ENCODE measurements around the gene FBRSL1. TPM values are rescaled to one million over a fixed set of nuclear protein-coding genes. Genes with fewer than 3 reads are reported as not detected.

FBRSL1 gene
- polyA plus RNA-seq, 1 of the 3 experiments (the other 2 are of a cell fraction), result 5.5 TPM

- TF ChIP-seq SIN3A (IDR thresholded peaks at IDR 0.05; ENCODE audit: borderline replicate concordance, low read depth, low read length), result no peak
Observed at GRCh38 chr12:132454933-132455418, 35.0 kb upstream of the FBRSL1 start (continued).

GRCh38 chr12:132455565-132455964, 34.4 kb upstream of the FBRSL1 start:
- WGBS (ENCODE audit: low lambda C conversion rate), result 84% methylated on average over 15 of the region's 15 CpGs
- ChIA-PET POLR2A (no interaction called here), CTCF (no interaction called here)
- Histone ChIP-seq H3K27me3 (ENCODE audit: insufficient read depth) (no peaks in the 10 kb centered on the region; the same call in 1 of the 2 replicates), H3K9ac (no peak overlapping the region), H3K36me3 (replicated peaks in 1 of 2; ENCODE audit: control insufficient read depth in 1 of 2, insufficient read depth in 2 of 2, low read length in 1 of 2) (no peaks in the 10 kb centered on the region), H3K4me3 (ENCODE audit: low read depth in 2 of 2, low read length in 1 of 2) (no peak overlapping the region), H3K4me2 (no peak overlapping the region), H2AFZ (ENCODE audit: low read depth) (no peak overlapping the region), H4K20me1 (ENCODE audit: insufficient read depth) (no peaks in the 10 kb centered on the region), H3K4me1 (ENCODE audit: control insufficient read depth in 1 of 2, insufficient read depth in 2 of 2, low read depth in 1 of 2, low read length in 1 of 2) (no peaks in the 10 kb centered on the region), H3K9me2 (no peaks in the 10 kb centered on the region), H3K27ac (ENCODE audit: low read depth in 2 of 2, low read length in 1 of 2) (no peak overlapping the region), H3K9me3 (no peaks in the 10 kb centered on the region), H3F3A (replicated peaks; ENCODE audit: insufficient read depth) (no peaks in the 10 kb centered on the region), H3K79me2 (ENCODE audit: insufficient read depth) (no peaks in the 10 kb centered on the region)
- DNase-seq, result no peak
- TF ChIP-seq USF2 (IDR thresholded peaks at IDR 0.05; ENCODE audit: borderline replicate concordance, low read depth, low read length) (no peak), ZBTB33 (IDR thresholded peaks at IDR 0.05; ENCODE audit: borderline replicate concordance, low read depth) (no peak), PBX3 (IDR thresholded peaks at IDR 0.05) (no peak), POLR2AphosphoS5 (IDR thresholded peaks at IDR 0.05; ENCODE audit: low read depth, low read length) (no peak), NRF1 (IDR thresholded peaks at IDR 0.05; ENCODE audit: low read depth, low read length) (no peak), TCF12 (IDR thresholded peaks at IDR 0.05) (no peak), SIN3A (IDR thresholded peaks at IDR 0.05; ENCODE audit: borderline replicate concordance, low read depth, low read length) (no peak), RXRA (IDR thresholded peaks at IDR 0.05; ENCODE audit: borderline replicate concordance, low read depth) (no peak), SMC3 (IDR thresholded peaks at IDR 0.05; ENCODE audit: low read depth, low read length) (no peak), REST (IDR thresholded peaks at IDR 0.05; ENCODE audit: low read depth, low read length) (no peak), CTCF (IDR thresholded peaks at IDR 0.05) (no peak), IRF3 (IDR thresholded peaks at IDR 0.05; ENCODE audit: low read depth, low read length) (no peak), NFIC (IDR thresholded peaks at IDR 0.05; ENCODE audit: borderline replicate concordance) (no peak), TAF1 (IDR thresholded peaks at IDR 0.05; ENCODE audit: borderline replicate concordance, low read depth, low read length) (no peak), FOXM1 (IDR thresholded peaks at IDR 0.05; ENCODE audit: low read depth) (no peak), FOXJ3 (CRISPR knock-in tag; IDR thresholded peaks at IDR 0.05) (no peak), FOSL2 (IDR thresholded peaks at IDR 0.05; ENCODE audit: borderline replicate concordance, low read depth) (no peak)

Measured in SK-N-SH (cell line).